ENCODE measurements around the gene AAK1. TPM values are rescaled to one million over a fixed set of nuclear protein-coding genes. Genes with fewer than 3 reads are reported as not detected.
A peak's percentile ranks its signal among the peaks of the same experiment; 100 is the strongest.

Gene AAK1
- polyA plus RNA-seq, 1 of the 3 experiments (the other 2 are of a cell fraction), result 13.4 TPM

DNA sequence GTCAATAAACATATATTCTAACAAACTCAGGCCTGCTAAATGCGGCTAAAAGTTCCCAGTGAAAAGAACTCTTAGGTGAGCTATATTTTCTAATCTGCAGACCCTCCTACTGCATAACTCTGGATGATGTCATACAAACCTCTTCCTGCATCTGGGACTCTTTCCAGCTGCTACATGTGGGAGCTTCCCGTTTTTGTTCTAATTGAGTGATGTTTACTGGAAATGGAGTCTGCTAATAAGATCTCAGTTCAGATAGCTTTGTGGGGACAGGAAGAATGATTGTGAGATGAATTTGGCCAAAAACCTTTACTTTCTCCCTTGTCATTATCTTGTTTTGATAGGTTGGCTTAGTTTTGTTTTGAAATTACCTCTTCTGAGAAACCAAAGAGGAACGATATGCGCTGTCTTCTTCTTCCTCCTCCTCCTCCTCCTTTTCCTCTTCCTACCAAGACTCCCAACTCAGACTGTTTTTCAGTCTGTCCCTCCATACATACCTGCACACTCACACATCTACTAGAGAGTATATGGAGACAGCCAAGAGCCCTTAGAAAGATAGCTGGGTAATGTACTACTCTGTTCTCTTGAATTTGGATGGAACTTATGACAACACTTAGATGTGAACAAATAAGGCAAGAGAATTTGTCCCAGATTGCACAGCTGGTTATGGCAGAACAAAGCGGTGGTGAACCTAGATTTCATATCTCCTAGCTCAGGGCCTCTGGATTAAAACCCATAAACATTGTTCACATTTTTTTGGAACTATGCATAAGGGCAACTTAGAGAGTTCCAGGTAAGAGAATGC is 39.8 kb upstream of the AAK1 start (continued):
- TF ChIP-seq, protein P1, sequence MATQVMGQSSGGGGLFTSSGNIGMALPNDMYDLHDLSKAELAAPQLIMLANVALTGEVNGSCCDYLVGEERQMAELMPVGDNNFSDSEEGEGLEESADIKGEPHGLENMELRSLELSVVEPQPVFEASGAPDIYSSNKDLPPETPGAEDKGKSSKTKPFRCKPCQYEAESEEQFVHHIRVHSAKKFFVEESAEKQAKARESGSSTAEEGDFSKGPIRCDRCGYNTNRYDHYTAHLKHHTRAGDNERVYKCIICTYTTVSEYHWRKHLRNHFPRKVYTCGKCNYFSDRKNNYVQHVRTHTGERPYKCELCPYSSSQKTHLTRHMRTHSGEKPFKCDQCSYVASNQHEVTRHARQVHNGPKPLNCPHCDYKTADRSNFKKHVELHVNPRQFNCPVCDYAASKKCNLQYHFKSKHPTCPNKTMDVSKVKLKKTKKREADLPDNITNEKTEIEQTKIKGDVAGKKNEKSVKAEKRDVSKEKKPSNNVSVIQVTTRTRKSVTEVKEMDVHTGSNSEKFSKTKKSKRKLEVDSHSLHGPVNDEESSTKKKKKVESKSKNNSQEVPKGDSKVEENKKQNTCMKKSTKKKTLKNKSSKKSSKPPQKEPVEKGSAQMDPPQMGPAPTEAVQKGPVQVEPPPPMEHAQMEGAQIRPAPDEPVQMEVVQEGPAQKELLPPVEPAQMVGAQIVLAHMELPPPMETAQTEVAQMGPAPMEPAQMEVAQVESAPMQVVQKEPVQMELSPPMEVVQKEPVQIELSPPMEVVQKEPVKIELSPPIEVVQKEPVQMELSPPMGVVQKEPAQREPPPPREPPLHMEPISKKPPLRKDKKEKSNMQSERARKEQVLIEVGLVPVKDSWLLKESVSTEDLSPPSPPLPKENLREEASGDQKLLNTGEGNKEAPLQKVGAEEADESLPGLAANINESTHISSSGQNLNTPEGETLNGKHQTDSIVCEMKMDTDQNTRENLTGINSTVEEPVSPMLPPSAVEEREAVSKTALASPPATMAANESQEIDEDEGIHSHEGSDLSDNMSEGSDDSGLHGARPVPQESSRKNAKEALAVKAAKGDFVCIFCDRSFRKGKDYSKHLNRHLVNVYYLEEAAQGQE (IDR thresholded peaks at IDR 0.05; ENCODE audit: low read depth, low read length), result no peak
- TF ChIP-seq YY1 (IDR thresholded peaks at IDR 0.05; ENCODE audit: low read depth) (0 out of 2 replicates have a peak, but pooled peaks have one; percentile 50), RCOR1 (IDR thresholded peaks at IDR 0.05; ENCODE audit: low read length) (peak; percentile 91), GABPA (IDR thresholded peaks at IDR 0.05; ENCODE audit: low read depth) (peak; percentile 37), NRF1 (IDR thresholded peaks at IDR 0.05; ENCODE audit: low read depth, low read length) (no peak), TEAD4 (IDR thresholded peaks at IDR 0.05; ENCODE audit: borderline replicate concordance, insufficient read depth) (peak; percentile 86), ELF1 (IDR thresholded peaks at IDR 0.05) (0 out of 2 replicates have a peak, but pooled peaks have one; percentile 18), MEF2A (IDR thresholded peaks at IDR 0.05; ENCODE audit: borderline replicate concordance, low read depth) (peak; percentile 44; the same call in 1 of the 2 replicates), FOSL2 (IDR thresholded peaks at IDR 0.05; ENCODE audit: borderline replicate concordance, low read depth) (peak; percentile 65), JUND (IDR thresholded peaks at IDR 0.05) (peak; percentile 81), SMC3 (IDR thresholded peaks at IDR 0.05; ENCODE audit: low read depth, low read length) (no peak; the same call in 1 of the 2 replicates), RFX5 (IDR thresholded peaks at IDR 0.05; ENCODE audit: low read length) (no peak), RAD21 (IDR thresholded peaks at IDR 0.05; ENCODE audit: low read length) (peak; percentile 5; the same call in 1 of the 2 replicates)
- TF ChIP-seq, protein P2, sequence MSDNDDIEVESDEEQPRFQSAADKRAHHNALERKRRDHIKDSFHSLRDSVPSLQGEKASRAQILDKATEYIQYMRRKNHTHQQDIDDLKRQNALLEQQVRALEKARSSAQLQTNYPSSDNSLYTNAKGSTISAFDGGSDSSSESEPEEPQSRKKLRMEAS (IDR thresholded peaks at IDR 0.05; ENCODE audit: low read depth), result peak; percentile 74

DNA sequence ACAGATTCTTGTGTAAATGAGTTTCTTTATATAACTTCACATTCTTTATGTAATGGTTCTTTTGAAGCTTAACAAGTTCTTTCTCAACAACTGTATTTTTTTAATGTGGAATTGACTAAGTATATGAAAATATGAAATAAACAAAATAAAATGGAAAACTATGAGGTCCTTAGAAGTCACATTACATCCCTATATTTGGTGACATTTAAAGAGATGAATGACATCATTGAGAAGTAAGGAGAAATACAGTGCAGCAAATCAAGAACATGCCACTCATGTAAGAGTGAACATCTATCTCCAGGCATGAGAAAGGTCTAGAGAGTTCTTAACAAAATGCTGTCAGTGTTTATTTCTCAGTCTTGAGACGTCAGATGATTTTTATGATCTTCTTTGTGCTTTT is 39.0 kb upstream of the AAK1 start:
- ChIA-PET POLR2A (interaction anchor here (0.8 kb wide), 1 partner anchor 39 kb away, joined by 3 read pairs; the partner anchor contains the start of gene AAK1), CTCF (interaction anchor here (0.7 to 1.9 kb wide), 3 partner anchors 42 to 122 kb away, joined by 4 to 9 read pairs (median 5); no protein-coding TSS in a partner anchor)
- no peaks in the 10 kb centered on the region for H3K27me3 ChIP-seq (ENCODE audit: insufficient read depth)
- no peaks in the 10 kb centered on the region for H3K9me3 ChIP-seq
- no peaks in the 10 kb centered on the region for H4K20me1 ChIP-seq (ENCODE audit: insufficient read depth)
- no peaks in the 10 kb centered on the region for H3K9me2 ChIP-seq
- no peak overlapping the region for H3K4me3 ChIP-seq (ENCODE audit: low read depth in 2 of 2, low read length in 1 of 2)
- 83% methylated on average over 1 of the region's 1 CpG for WGBS (ENCODE audit: low lambda C conversion rate)
- H3K79me2 ChIP-seq (ENCODE audit: insufficient read depth), result no peaks in the 10 kb centered on the region
- peak overlapping the region; percentile 71 to 94; a peak in 3 of 4 replicates for H3K27ac ChIP-seq (ENCODE audit: low read depth in 2 of 2, low read length in 1 of 2)
- no peak overlapping the region for H2AFZ ChIP-seq (ENCODE audit: low read depth)
- H3K4me1 ChIP-seq (ENCODE audit: control insufficient read depth in 1 of 2, insufficient read depth in 2 of 2, low read depth in 1 of 2, low read length in 1 of 2), result peaks cover 11 to 15% of the 10 kb centered on the region in 2 experiments; a peak in 3 of 4 replicates
- H3K36me3 ChIP-seq (replicated peaks in 1 of 2; ENCODE audit: control insufficient read depth in 1 of 2, insufficient read depth in 2 of 2, low read length in 1 of 2), result no peaks in the 10 kb centered on the region
- H3K9ac ChIP-seq, result no peak overlapping the region
- no peaks in the 10 kb centered on the region for H3F3A ChIP-seq (replicated peaks; ENCODE audit: insufficient read depth)
- DNase-seq, result no peak
- no peak overlapping the region for H3K4me2 ChIP-seq
- TF ChIP-seq FOSL2 (IDR thresholded peaks at IDR 0.05; ENCODE audit: borderline replicate concordance, low read depth), result no peak
- no peak for TF ChIP-seq ELF1 (IDR thresholded peaks at IDR 0.05)
- TF ChIP-seq, protein P1 (IDR thresholded peaks at IDR 0.05; ENCODE audit: low read depth, low read length), result no peak
- no peak for TF ChIP-seq CHD2 (IDR thresholded peaks at IDR 0.05; ENCODE audit: low read length, partially characterized antibody)
- no peak for TF ChIP-seq TAF1 (IDR thresholded peaks at IDR 0.05; ENCODE audit: borderline replicate concordance, low read depth, low read length)
- no peak for TF ChIP-seq EP300 (IDR thresholded peaks at IDR 0.05; ENCODE audit: borderline replicate concordance in 1 of 2, low read depth in 1 of 2, low read length in 1 of 2)
- no peak for TF ChIP-seq YY1 (IDR thresholded peaks at IDR 0.05; ENCODE audit: low read depth)
- no peak for TF ChIP-seq SIN3A (IDR thresholded peaks at IDR 0.05; ENCODE audit: borderline replicate concordance, low read depth, low read length)
- no peak for TF ChIP-seq NFIC (IDR thresholded peaks at IDR 0.05; ENCODE audit: borderline replicate concordance)
- no peak for TF ChIP-seq JUND (IDR thresholded peaks at IDR 0.05)
- TF ChIP-seq, protein P3, sequence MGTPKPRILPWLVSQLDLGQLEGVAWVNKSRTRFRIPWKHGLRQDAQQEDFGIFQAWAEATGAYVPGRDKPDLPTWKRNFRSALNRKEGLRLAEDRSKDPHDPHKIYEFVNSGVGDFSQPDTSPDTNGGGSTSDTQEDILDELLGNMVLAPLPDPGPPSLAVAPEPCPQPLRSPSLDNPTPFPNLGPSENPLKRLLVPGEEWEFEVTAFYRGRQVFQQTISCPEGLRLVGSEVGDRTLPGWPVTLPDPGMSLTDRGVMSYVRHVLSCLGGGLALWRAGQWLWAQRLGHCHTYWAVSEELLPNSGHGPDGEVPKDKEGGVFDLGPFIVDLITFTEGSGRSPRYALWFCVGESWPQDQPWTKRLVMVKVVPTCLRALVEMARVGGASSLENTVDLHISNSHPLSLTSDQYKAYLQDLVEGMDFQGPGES (IDR thresholded peaks at IDR 0.05; ENCODE audit: low read depth, low read length), result no peak
- TF ChIP-seq GABPA (IDR thresholded peaks at IDR 0.05; ENCODE audit: low read depth), result no peak
- no peak for TF ChIP-seq NRF1 (IDR thresholded peaks at IDR 0.05; ENCODE audit: low read depth, low read length)
- TF ChIP-seq, protein P2 (IDR thresholded peaks at IDR 0.05; ENCODE audit: low read depth), result no peak
- TF ChIP-seq TEAD4 (IDR thresholded peaks at IDR 0.05; ENCODE audit: borderline replicate concordance, insufficient read depth), result no peak
